ENCODE results near the gene UCHL3.

UCHL3 gene

DNA sequence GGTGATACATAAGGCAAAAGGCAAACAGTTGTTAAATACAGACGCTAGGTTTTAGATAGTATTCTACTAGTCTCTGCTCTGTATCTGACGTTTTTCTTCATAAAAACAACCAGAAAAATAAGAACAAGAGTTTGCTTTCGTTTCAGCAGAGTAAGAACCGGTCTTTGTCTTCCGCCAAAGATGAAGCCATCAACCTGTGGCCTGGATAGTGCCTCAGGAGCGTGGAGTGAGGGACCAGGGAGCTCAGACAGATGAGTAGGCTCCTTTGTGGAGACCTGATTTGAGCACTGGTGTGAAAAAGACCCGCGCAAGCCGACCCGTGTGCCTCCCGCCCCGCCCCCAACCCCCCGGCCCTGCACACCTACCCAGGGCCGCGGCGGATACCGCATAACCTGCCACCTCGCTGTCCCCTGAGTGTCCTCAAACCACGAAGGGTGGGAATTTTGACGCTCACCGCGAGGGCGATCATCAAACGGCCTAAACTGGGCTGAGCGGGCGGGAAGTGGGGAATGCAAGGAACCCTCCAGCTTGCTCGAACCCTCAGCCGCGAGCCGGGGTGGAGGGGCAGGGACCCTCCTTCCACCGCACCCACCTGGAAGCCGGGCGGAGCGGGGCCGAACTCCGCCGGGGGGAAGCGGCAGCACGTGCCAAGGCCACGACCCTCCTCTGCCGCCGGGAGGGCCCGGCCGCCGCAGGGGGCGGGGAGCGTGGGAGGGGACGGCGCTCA is 85.7 kb downstream of the UCHL3 start:
- no peak for DNase-seq

- DNase-seq = no peak
Observed at GRCh38 chr13:75635828-75636435, 86.3 kb downstream of the UCHL3 start, which contains the start of gene LMO7. TSS of gene LMO7 (plus strand) at chr13:75636330. CDS start at chr13:75636658, 328 bp downstream.

- DNase-seq = no peak
Observed at GRCh38 chr13:75636436-75637180, 87.0 kb downstream of the UCHL3 start.

DNA sequence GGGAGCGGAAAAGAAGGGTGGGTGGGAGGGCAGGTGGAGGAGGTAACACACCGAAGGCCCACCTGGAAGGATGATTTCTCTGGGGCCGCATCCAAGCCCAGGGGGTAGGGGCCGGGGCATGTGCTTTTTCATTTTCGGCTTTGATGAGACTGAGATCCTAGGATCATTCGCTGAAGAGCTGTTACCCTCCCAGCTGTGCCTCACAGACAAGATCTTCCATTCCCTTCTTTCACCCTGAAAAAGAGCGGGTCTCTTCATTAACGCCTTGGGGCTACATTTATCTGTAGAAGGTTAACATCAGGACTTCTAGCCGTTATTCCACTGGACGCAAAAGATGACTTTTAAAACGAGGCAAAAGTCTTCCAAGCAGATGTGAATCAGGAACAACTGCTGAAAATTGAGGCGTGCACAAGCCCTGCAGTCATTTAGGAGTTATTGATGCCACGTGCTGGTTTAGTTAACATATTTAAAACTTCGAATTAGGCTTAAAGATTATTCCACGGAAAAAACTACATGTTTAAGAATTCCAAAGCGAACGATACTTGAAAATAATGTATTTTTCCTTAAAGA is 87.7 kb downstream of the UCHL3 start:
- no peak for DNase-seq

DNA sequence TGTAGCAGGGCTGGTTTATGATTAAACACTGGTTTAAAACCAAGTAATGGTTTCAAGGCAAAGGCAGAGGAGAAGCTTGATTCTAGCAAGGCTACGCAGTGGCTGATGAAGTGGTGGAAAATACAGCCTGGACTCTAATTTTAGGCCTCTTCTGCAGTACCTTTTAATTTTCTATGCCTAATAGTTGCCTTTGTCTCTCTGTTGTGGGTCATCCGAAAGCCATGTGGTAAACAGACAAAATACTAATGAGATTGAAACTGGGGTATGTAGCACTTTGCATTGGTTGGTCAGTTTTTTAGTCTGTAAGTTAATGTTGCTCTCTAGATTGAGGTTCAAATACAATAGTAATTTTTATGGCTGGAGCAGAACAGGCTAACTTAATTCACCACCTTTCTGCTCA is 89.9 kb downstream of the UCHL3 start:
- no peak for DNase-seq

DNA sequence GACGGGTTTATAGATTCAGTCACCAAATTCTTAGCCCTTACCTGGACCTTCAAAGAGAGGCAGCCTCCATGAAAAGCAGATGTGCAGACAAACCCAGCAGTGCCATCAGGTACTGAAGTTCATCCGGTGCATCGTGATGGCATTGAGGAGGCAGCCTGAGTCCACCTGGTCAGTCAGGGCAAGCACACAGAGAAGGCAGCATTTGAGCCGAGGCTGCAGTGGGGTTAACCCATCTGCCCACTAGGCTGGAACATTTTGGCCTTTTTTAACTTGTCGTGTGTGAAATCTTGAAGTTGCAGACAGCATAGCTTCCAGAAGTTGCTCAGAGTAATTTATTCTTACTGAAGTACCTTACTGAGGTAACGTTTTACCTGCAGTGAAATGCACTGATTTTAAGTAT is 91.4 kb downstream of the UCHL3 start:
- DNase-seq = no peak

- DNase-seq = no peak
Observed at GRCh38 chr13:75643182-75643581, 93.6 kb downstream of the UCHL3 start.

GRCh38 chr13:75643693-75644092 is 94.1 kb downstream of the UCHL3 start:
- no peak for DNase-seq

GRCh38 chr13:75645141-75645540 is 95.5 kb downstream of the UCHL3 start:
- DNase-seq = no peak

DNA sequence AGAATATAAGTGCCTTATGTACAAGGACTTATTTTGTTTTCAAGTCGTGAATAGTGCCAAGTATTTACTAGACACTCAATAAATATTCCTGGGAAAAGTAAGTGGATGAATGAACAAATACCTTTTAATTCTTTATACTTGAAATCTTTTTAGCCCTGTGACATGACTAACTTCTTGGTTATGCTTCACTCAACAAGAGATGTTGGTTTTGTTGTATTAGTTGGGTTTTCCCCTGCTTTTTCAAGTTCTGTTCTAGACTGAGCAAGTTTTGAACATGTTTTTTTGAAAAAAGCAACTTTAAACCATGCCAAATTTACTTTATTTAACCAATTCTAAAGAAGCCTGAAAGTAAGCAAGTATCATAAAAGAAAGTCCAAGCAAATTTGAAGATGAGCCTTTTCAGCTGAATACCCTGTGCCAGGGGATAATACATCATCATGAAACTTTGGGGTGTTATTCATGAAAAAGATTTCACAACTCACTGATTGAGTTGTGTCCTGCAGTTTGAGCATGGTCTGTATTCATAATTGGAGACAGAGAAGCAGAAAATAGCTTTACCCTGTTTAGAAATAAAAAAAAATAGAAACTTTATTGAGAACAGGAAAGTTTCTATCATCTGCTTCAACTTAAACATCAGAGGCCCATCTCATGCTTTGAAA is 97.7 kb downstream of the UCHL3 start:
- DNase-seq = no peak

- no peak for DNase-seq
Observed at GRCh38 chr13:75648446-75648845, 98.9 kb downstream of the UCHL3 start.

DNA sequence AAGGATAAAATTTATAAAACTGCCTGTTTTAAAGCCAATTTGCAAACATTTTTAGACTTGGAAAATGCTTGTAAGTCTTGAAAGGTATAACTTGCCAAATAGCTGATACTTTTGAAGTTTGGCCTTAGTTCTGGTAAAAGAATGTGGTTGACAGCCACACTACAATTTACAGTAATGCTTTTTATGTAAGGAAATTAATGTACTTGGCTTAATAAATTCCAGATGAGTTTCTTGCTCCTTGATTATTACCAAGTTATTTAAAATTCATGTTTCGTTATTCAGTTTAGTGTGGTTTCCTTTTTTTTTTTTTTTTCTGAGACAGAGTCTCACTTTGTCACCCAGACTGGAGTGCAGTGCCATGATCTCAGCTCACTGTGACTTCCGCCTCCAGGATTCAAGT is 101.4 kb downstream of the UCHL3 start:
- DNase-seq = no peak

- DNase-seq = no peak
Observed at GRCh38 chr13:75652726-75653125, 103.1 kb downstream of the UCHL3 start.

Data from SHP77 treated with DMSO at 0.1 percent for 48 hours (cell line).